ENCODE results near the gene BBS1.
A peak's percentile ranks its signal among the peaks of the same experiment; 100 is the strongest.

BBS1 gene

GRCh38 chr11:66570850-66571180 lies 60.4 kb downstream of the BBS1 start (continued):
- no peak for TF ChIP-seq ZBTB10 (tag by site-specific recombination; IDR thresholded peaks at IDR 0.05)

- H3K4me3 ChIP-seq (ENCODE audit: low read depth, low read length) = no peak overlapping the region
- H3K27ac ChIP-seq (ENCODE audit: extremely low read depth, low read depth, low read length) = no peak overlapping the region
- H3K9me3 ChIP-seq (ENCODE audit: control insufficient read depth, insufficient read depth, low read depth, low read length) = no peaks in the 10 kb centered on the region
- ChIA-PET POLR2A (interaction anchor here (0.7 kb wide), 1 partner anchor 44 kb away, joined by 3 read pairs; no protein-coding TSS in a partner anchor), CTCF (interaction anchor here (0.7 to 6.0 kb wide), 12 partner anchors 12 to 173 kb away, joined by 3 to 81 read pairs (median 4); partner anchors contain the start of genes CCDC87, CCS and RBM4B)
- no peaks in the 10 kb centered on the region for H3K36me3 ChIP-seq (ENCODE audit: control insufficient read depth in 2 of 2, insufficient read depth in 1 of 2, low read length in 2 of 2)
- no peaks in the 10 kb centered on the region for H3K4me1 ChIP-seq (ENCODE audit: control insufficient read depth, insufficient read depth, low read length)
- TF ChIP-seq ZNF600 (tag by site-specific recombination; IDR thresholded peaks at IDR 0.05) = peak; percentile 61
- no peak for TF ChIP-seq ZNF132 (tag by site-specific recombination; IDR thresholded peaks at IDR 0.05; ENCODE audit: borderline replicate concordance)
- TF ChIP-seq ZNF10 (tag by site-specific recombination; IDR thresholded peaks at IDR 0.05) = no peak
- no peak for TF ChIP-seq ZNF624 (tag by site-specific recombination; IDR thresholded peaks at IDR 0.05)
- no peak for TF ChIP-seq ZNF19 (tag by site-specific recombination; IDR thresholded peaks at IDR 0.05; ENCODE audit: low read depth)
- TF ChIP-seq ZNF239 (tag by site-specific recombination; IDR thresholded peaks at IDR 0.05) = no peak
- TF ChIP-seq PRDM10 (tag by site-specific recombination; IDR thresholded peaks at IDR 0.05) = peak; percentile 56
- TF ChIP-seq ZNF510 (tag by site-specific recombination; IDR thresholded peaks at IDR 0.05; ENCODE audit: insufficient replicate concordance) = no peak
- no peak for TF ChIP-seq ZNF391 (tag by site-specific recombination; IDR thresholded peaks at IDR 0.05; ENCODE audit: borderline replicate concordance, low read depth)
- no peak for TF ChIP-seq ZNF837 (tag by site-specific recombination; IDR thresholded peaks at IDR 0.05)
- peak; percentile 77 for TF ChIP-seq ZNF654 (tag by site-specific recombination; IDR thresholded peaks at IDR 0.05; ENCODE audit: low read depth)
- TF ChIP-seq ZBTB17 (tag by site-specific recombination; IDR thresholded peaks at IDR 0.05) = 0 out of 2 replicates have a peak, but pooled peaks have one; percentile 23
- no peak for TF ChIP-seq ZNF580 (tag by site-specific recombination; IDR thresholded peaks at IDR 0.05)
- no peak for TF ChIP-seq ZNF121 (tag by site-specific recombination; IDR thresholded peaks at IDR 0.05)
- TF ChIP-seq ZSCAN30 (tag by site-specific recombination; IDR thresholded peaks at IDR 0.05) = 0 out of 2 replicates have a peak, but pooled peaks have one; percentile 18
- peak; percentile 61 for TF ChIP-seq GLIS1 (tag by site-specific recombination; IDR thresholded peaks at IDR 0.05)
- TF ChIP-seq REST (tag by site-specific recombination; IDR thresholded peaks at IDR 0.05) = no peak
- TF ChIP-seq FEZF1 (tag by site-specific recombination; IDR thresholded peaks at IDR 0.05) = no peak
- no peak for TF ChIP-seq ZNF157 (tag by site-specific recombination; IDR thresholded peaks at IDR 0.05)
- no peak for TF ChIP-seq ZBTB48 (tag by site-specific recombination; IDR thresholded peaks at IDR 0.05)
- TF ChIP-seq ZNF555 (tag by site-specific recombination; conservative IDR thresholded peaks at IDR 0.05) = no peak
- no peak for TF ChIP-seq ZNF544 (tag by site-specific recombination; IDR thresholded peaks at IDR 0.05)
- TF ChIP-seq ZNF18 (tag by site-specific recombination; IDR thresholded peaks at IDR 0.05) = 0 out of 2 replicates have a peak, but pooled peaks have one; percentile 26
- peak; percentile 70 for TF ChIP-seq ZFHX2 (tag by site-specific recombination; conservative IDR thresholded peaks at IDR 0.05)
Measured at GRCh38 chr11:66579017-66579606, 68.7 kb downstream of the BBS1 start.

Measured in HEK293 (cell line).